A673 (cell line): ENCODE results near the gene COL9A3.

Source experiments
- EZH2 ChIP-seq: fragments of 200-600 bp; sonication (generic); IDR thresholded peaks from 2 replicates; pipeline ENCODE4 v1.6.1; 2017; ENCODE audit warnings: borderline replicate concordance, low read depth, mild to moderate bottlenecking, mixed read lengths, antibody characterized with exemption, low read length; ENCODE audit not compliant: poor library complexity, severe bottlenecking
- TF ChIP-seq, protein P1 (sequence below): fragments of 300-800, 200-600 bp; sonication (generic); conservative IDR thresholded peaks from 2 replicates; pipeline ENCODE4 v1.5.1; 2017; ENCODE audit warnings: low read depth, mild to moderate bottlenecking, antibody characterized with exemption, low read length, moderate library complexity, mixed read lengths

GRCh38 chr20:62811720-62812119 is 5.1 kb upstream of the COL9A3 start:
- TF ChIP-seq, protein P1, sequence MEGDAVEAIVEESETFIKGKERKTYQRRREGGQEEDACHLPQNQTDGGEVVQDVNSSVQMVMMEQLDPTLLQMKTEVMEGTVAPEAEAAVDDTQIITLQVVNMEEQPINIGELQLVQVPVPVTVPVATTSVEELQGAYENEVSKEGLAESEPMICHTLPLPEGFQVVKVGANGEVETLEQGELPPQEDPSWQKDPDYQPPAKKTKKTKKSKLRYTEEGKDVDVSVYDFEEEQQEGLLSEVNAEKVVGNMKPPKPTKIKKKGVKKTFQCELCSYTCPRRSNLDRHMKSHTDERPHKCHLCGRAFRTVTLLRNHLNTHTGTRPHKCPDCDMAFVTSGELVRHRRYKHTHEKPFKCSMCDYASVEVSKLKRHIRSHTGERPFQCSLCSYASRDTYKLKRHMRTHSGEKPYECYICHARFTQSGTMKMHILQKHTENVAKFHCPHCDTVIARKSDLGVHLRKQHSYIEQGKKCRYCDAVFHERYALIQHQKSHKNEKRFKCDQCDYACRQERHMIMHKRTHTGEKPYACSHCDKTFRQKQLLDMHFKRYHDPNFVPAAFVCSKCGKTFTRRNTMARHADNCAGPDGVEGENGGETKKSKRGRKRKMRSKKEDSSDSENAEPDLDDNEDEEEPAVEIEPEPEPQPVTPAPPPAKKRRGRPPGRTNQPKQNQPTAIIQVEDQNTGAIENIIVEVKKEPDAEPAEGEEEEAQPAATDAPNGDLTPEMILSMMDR: no peak
- no peak for TF ChIP-seq EZH2
